HEK293T (cell line): ENCODE results near the gene LMAN2L.
"Not testable (repeated sequence)": the region's sequence is repeated elsewhere in the genome, so short reads cannot be mapped to it uniquely, and the experiment has no call there.

Experiments used
- CTCF ChIA-PET: fragments of 350-600 bp; formaldehyde crosslinking; extraction: SDS; loops from one replicate; lab custom pipeline; 2021; ENCODE audit warnings: antibody characterized with exemption, inconsistent platforms; lab: Yijun Ruan, JAX
- POLR2A ChIA-PET: fragments of 350-600 bp; formaldehyde crosslinking; extraction: SDS; loops from one replicate; lab custom pipeline; 2020; ENCODE audit warnings: antibody characterized with exemption, inconsistent platforms; lab: Yijun Ruan, JAX
- DNase-seq: peaks from one replicate; pipeline ENCODE4 v3.0.0; 2012; ENCODE audit warnings: mixed read lengths; ENCODE audit errors: extremely low spot score
- ARNT ChIP-seq: fragments of 450-650 bp; IDR thresholded peaks from 2 replicates; pipeline ENCODE4 v1.6.1; 2017; ENCODE audit warnings: mild to moderate bottlenecking
- BHLHE40 ChIP-seq: fragments of 450-650 bp; IDR thresholded peaks from 2 replicates; pipeline ENCODE4 v1.6.1; 2016; ENCODE audit warnings: mild to moderate bottlenecking, moderate library complexity, borderline replicate concordance
- CTBP1 ChIP-seq: fragments of 450-650 bp; IDR thresholded peaks from 2 replicates; pipeline ENCODE4 v1.6.1; 2016; ENCODE audit warnings: borderline replicate concordance
- ELF4 ChIP-seq: fragments of 450-650 bp; IDR thresholded peaks from 2 replicates; pipeline ENCODE4 v1.6.1; 2017; ENCODE audit warnings: antibody characterized with exemption
- FOXA1 ChIP-seq: fragments of 450-650 bp; IDR thresholded peaks from 2 replicates; pipeline ENCODE4 v1.6.1; 2016; ENCODE audit warnings: mild to moderate bottlenecking
- FOXK2 ChIP-seq: fragments of 450-650 bp; IDR thresholded peaks from 2 replicates; pipeline ENCODE4 v1.6.1; 2016; ENCODE audit warnings: mild to moderate bottlenecking
- FOXM1 ChIP-seq: fragments of 450-650 bp; IDR thresholded peaks from 2 replicates; pipeline ENCODE4 v1.6.1; 2017; ENCODE audit warnings: mild to moderate bottlenecking, borderline replicate concordance
- HDGF ChIP-seq: fragments of 450-650 bp; IDR thresholded peaks from 2 replicates; pipeline ENCODE4 v1.6.1; 2017; ENCODE audit warnings: antibody characterized with exemption, borderline replicate concordance
- L3MBTL2 ChIP-seq: fragments of 450-650 bp; conservative IDR thresholded peaks from 2 replicates; pipeline ENCODE4 v1.6.1; 2016; ENCODE audit warnings: mild to moderate bottlenecking
- LEF1 ChIP-seq: fragments of 450-650 bp; IDR thresholded peaks from 2 replicates; pipeline ENCODE4 v1.6.1; 2017; ENCODE audit warnings: mild to moderate bottlenecking, borderline replicate concordance
- NFRKB ChIP-seq: fragments of 450-650 bp; IDR thresholded peaks from 2 replicates; pipeline ENCODE4 v1.6.1; 2016; ENCODE audit warnings: mild to moderate bottlenecking, moderate library complexity
- PKNOX1 ChIP-seq: fragments of 450-650 bp; IDR thresholded peaks from 2 replicates; pipeline ENCODE4 v1.6.1; 2016
- SP1 ChIP-seq: fragments of 450-650 bp; IDR thresholded peaks from 2 replicates; pipeline ENCODE4 v1.6.1; 2017
- SUZ12 ChIP-seq: fragments of 450-650 bp; IDR thresholded peaks from 2 replicates; pipeline ENCODE4 v1.6.1; 2016; ENCODE audit warnings: mild to moderate bottlenecking
- TARDBP ChIP-seq: fragments of 450-650 bp; IDR thresholded peaks from 2 replicates; pipeline ENCODE4 v1.6.1; 2016
- ZNF384 ChIP-seq: fragments of 450-650 bp; IDR thresholded peaks from 2 replicates; pipeline ENCODE4 v1.6.1; 2016

The LMAN2L gene

GRCh38 chr2:96679848-96680247 lies 60.0 kb downstream of the LMAN2L start:
- no peak for TF ChIP-seq PKNOX1
- TF ChIP-seq HDGF, result no peak
- 0 out of 2 replicates have a peak, but pooled peaks have one; percentile 28 for TF ChIP-seq L3MBTL2
- TF ChIP-seq LEF1, result no peak
- TF ChIP-seq SP1, result no peak
- no peak for TF ChIP-seq FOXM1
- ChIA-PET CTCF (no interaction called here), POLR2A (no interaction called here)
- peak; percentile 41 for DNase-seq

- no peak for TF ChIP-seq ZNF384
- no peak for TF ChIP-seq HDGF
- TF ChIP-seq PKNOX1, result no peak
- no peak for TF ChIP-seq SUZ12
- no peak for TF ChIP-seq FOXK2
- no peak for TF ChIP-seq TARDBP
- no peak for TF ChIP-seq ARNT
- TF ChIP-seq NFRKB, result no peak
- no peak for TF ChIP-seq L3MBTL2
- no peak for DNase-seq
- CTCF ChIA-PET, result no interaction called here
- POLR2A ChIA-PET, result interaction anchor here (0.8 kb wide), 1 partner anchor 31 kb away, joined by 3 read pairs; the partner anchor contains the start of gene KANSL3
Observed at GRCh38 chr2:96669539-96670215, 70.2 kb downstream of the LMAN2L start.

- DNase-seq, result no peak
- ChIA-PET CTCF (no interaction called here), POLR2A (interaction anchor here (0.6 kb wide), 1 partner anchor 427 kb away, joined by 3 read pairs; no protein-coding TSS in a partner anchor)
- TF ChIP-seq SP1 (no peak), HDGF (no peak), LEF1 (no peak), FOXA1 (no peak), ELF4 (no peak), ZNF384 (no peak), SUZ12 (no peak), FOXK2 (no peak), CTBP1 (no peak), FOXM1 (no peak), BHLHE40 (no peak), PKNOX1 (no peak), L3MBTL2 (no peak), NFRKB (no peak), TARDBP (no peak), ARNT (no peak)
Observed at GRCh38 chr2:96668771-96669170, 71.1 kb downstream of the LMAN2L start.

GRCh38 chr2:96665717-96666116 lies 74.1 kb downstream of the LMAN2L start:
- CTCF ChIA-PET, DNase-seq: not testable (repeated sequence)
- POLR2A ChIA-PET, result interaction anchor here (0.8 kb wide), 1 partner anchor 36 kb away, joined by 3 read pairs; no protein-coding TSS in a partner anchor

- CTCF ChIA-PET, result no interaction called here
- POLR2A ChIA-PET, result interaction anchor here (0.8 kb wide), 1 partner anchor 37 kb away, joined by 3 read pairs; no protein-coding TSS in a partner anchor
- no peak for TF ChIP-seq ELF4
- TF ChIP-seq PKNOX1, result no peak
- TF ChIP-seq ARNT, result no peak
- no peak for TF ChIP-seq FOXA1
- no peak for TF ChIP-seq BHLHE40
- TF ChIP-seq L3MBTL2, result no peak
- no peak for TF ChIP-seq HDGF
- TF ChIP-seq ZNF384, result no peak
- no peak for TF ChIP-seq FOXK2
- TF ChIP-seq LEF1, result no peak
- no peak for TF ChIP-seq NFRKB
- TF ChIP-seq CTBP1, result no peak
- TF ChIP-seq SUZ12, result no peak
- no peak for TF ChIP-seq FOXM1
- TF ChIP-seq SP1, result no peak
- TF ChIP-seq TARDBP, result no peak
- no peak for DNase-seq
Observed at GRCh38 chr2:96665083-96665569, 74.7 kb downstream of the LMAN2L start.

GRCh38 chr2:96664366-96664925 lies 75.4 kb downstream of the LMAN2L start:
- CTCF ChIA-PET, result no interaction called here
- TF ChIP-seq NFRKB (no peak), ZNF384 (no peak), ARNT (no peak), SUZ12 (no peak), HDGF (no peak), CTBP1 (no peak), FOXA1 (no peak), L3MBTL2 (no peak), LEF1 (no peak), TARDBP (no peak), BHLHE40 (no peak), FOXK2 (no peak), SP1 (no peak), PKNOX1 (no peak)
- no peak for DNase-seq
- POLR2A ChIA-PET, result no interaction called here
